ENCODE measurements around the gene PTRH1.
A peak's percentile ranks its signal among the peaks of the same experiment; 100 is the strongest.

Gene PTRH1

DNA sequence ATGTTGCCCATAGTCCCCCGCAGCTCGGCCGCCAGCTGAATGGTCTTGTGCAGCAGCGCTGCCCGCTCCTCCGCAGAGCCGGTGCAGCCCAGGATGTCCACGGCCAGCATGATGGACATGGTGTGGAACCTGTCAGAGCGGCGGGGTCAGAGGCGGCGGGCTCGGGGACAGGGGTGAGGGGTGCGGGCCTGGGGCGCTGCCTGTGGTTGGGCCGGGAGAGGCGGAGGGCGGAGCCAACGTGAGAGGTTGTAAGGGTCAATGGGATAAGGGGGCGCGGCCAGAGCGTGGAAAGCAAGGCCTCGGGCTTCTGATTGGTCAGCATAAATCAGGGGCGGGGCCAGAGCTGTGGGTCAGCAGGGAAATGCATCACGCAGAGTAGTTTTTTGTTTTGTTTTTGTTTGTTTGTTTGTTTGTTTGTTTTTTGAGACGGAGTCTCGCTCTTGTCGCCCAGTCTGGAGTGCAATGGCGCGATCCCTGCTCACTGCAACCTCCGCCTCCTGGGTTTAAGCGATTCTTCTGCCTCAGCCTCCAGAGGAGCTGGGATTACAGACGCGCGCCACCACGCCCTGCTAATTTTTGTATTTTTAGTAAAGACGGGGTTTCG is 26.5 kb upstream of the PTRH1 start:
- peak; percentile 43 for DNase-seq (ENCODE audit: low spot score)

DNA sequence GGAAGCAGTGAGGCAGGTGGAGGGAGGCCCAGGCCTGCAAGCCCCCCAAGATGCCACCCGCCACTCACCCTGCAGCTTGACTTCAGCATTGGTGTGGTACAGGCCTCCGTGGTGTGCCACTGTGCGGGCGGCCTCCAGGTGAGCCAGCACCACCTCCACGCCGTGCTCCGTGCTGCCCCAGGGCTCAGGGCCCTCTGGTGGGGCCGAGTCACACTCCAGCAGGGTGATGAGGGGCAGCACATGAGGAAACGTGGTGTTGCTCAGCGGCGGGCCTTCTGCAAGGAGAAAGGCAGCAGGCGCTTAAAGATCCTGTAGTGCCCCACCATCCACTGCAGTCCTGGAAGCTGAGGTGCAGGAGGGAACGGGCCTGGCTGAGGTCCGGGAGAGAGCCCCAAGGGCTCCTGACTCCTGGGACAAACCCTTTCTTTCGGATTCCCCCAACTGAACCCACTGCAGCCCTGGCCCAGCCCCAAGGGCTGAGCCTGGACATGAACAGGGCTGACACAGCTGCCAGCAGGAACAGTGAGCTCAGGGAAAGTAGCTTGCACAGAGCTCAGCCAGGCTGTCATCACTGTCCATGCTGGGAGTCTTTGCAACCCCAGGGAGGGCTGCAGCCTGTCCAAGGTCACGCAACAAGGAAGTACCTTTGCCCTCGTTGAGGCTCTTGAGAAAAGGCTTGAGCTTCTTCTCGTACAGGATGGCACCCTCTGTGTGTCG is 24.3 kb upstream of the PTRH1 start:
- DNase-seq (ENCODE audit: low spot score): no peak

DNA sequence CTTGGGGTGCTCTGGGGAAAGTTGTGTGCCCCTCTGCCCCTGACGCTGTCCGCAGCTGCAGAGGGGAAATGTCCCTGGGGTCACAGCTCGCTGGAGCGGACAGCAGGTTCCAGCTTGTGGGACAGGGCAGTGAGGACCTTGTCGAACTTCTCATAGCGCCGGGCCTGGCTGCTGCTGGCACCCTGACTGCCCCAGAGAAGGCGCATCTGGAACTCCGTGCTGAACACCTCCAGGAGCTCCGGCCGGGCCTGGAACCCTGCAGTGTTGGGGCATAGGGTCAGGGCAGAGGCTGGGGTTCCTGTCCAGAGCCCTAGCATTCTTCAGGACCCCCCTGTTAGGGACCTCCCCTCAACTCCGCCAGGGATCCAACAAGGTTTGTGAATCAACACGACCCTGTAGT is 23.2 kb upstream of the PTRH1 start:
- no peak for DNase-seq (ENCODE audit: low spot score)

DNA sequence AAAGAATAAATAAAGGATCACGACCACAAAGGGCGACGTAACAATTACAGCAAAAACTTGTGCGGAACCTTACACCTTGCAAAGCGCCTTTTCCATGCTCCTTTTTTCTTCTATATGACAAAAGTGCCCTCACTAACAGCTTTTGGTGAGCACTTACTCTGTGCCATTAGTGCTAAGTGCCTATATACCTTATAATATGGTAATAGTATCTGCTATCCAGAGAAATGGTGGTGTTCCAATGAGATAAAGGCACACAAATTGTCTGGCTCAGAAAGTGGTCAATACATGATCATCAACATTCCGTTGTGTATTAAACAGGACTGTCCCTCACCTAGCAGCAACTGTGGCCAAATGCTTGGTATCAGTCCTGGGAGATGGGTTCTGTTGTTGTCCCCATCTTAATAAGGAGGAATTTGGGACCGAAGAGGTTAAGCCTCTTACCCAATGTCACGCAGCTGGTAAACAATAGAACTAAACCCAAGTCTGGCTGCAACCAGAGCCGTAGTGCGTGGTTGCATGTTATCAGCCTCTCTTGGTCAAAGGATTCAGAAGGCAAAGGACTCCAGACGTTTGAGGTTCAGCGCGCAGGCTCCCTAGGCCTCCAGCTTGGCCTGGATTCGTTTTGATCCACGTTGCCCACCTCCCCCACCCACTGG is 20.2 kb upstream of the PTRH1 start:
- DNase-seq (ENCODE audit: low spot score): no peak

DNA sequence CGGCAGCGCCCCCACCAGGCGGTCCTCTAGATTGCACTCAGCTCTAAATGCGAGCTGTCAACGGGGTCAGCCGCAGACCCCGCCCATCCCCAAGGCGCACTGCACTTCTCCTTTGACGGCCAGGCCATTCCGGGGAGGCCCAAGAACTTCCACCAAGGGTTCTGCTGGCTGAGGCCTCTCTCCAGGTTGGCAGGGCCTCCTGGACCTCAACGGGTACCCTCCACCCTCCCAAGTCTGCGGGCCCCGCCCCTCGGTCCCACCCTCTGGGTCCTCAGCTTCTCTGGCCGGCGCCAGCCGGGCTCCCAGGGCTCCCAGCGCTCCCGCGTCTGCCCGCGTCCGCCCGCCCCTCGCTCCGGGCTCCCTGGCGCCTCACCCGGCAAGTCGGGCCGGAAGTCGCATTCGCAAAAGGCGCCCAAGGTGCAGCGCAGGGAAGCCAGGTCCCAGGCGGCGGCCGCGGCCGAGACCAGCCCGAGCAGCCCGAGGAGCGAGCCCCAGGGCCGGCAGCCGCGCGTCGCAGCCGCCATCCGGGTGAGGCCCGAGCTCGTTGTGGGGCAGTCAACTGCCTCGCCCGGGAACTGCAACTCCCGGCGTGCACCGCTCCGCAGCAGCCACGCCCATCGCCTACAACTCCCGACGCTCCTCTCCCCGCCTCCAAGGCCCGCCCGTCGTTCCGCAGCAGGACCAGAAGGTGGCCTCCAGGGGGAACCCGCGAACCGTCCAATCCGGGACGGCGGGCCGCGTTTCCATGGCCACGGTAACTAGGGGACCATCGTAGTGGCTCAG is 19.5 kb upstream of the PTRH1 start, which contains the start of gene TOR2A:
TOR2A (minus strand) TSS at position 548 of the 783 bp plus-strand sequence; CDS start at position 524, 24 bp downstream.
- peak; percentile 97 for DNase-seq (ENCODE audit: low spot score)

DNA sequence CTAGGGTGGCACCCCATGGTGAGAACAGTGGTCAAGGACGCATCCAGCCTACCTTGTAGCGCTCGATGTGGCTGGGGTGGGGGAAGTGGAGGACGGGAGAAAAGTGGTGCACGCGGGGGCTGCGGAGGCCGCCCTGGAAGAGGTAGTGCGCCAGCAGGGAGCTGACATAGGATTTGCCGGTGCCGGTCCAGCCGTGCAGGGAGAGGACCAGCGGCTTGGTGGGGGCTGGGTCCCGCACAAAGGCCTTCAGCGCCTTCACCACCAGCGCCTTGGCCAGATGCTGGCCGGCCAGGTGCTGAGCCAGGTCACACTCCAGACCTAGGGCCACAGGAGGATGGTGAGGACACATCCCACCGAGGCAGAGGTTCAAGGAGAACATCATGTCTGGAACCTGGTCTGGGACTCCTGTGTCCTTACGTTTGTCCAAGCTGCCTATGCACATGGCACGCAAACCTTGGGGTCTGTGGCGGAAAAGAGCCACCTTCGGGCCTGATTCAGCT is 18.8 kb upstream of the PTRH1 start:
- DNase-seq (ENCODE audit: low spot score): no peak

DNA sequence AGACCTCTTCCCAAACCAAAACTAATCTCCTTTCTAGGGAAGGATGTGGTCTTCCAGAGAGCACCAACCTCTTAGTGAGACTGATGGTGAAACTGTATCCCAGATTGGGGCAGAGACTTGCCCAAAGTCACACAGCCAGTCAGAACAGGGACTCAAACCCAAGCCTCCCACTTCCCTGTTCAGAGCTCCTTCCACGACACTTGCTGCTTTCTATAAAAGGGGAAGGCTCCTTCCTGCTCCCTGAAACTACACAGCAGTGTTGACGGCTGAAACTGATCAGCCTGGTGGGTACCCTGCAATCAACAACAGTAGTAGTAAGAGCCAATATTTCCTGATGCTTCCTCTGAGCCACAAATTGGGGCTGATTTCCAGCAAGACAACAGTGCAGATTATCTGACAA is 18.2 kb upstream of the PTRH1 start:
- DNase-seq (ENCODE audit: low spot score): no peak

DNA sequence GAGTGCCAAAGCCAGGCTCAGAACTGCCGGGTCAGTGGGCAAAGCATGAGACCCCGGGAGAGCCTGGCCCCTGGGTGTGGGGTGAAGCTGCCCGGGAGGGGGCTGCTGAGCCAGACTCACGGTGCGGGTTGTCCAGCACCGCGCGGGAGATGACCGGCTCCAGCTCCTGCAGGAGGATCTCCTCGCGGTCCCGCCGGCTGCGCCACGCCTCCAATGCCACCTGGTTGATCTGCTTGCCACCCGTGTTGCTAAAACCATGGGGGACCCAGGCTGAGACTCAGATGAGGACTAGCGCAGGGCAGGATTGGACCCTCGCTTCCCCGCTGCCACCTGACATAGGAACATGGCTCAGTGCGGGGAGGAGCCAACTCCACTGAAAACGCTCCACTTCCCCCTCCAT is 17.0 kb upstream of the PTRH1 start:
- DNase-seq (ENCODE audit: low spot score): no peak

DNA sequence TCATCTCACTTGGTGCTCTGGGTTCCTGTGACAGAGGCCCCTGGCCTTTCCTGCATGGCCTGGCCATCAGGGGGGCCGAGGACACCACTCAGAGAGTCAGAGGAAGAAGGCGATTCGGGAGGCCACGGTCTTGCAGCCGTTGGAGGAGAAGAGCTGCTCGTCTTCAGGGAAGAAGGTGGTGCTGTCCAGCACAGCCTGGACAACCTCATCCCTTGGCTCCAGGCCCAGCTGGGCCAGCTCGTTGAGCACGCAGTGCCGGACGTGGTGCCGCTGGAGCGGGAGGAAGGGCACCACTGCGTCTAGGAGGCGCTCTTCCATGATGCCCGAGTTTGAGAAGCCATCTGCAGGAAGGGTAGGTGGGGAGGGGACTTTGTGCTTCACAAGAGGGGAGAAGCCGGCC is 16.5 kb upstream of the PTRH1 start:
- DNase-seq (ENCODE audit: low spot score): no peak

DNA sequence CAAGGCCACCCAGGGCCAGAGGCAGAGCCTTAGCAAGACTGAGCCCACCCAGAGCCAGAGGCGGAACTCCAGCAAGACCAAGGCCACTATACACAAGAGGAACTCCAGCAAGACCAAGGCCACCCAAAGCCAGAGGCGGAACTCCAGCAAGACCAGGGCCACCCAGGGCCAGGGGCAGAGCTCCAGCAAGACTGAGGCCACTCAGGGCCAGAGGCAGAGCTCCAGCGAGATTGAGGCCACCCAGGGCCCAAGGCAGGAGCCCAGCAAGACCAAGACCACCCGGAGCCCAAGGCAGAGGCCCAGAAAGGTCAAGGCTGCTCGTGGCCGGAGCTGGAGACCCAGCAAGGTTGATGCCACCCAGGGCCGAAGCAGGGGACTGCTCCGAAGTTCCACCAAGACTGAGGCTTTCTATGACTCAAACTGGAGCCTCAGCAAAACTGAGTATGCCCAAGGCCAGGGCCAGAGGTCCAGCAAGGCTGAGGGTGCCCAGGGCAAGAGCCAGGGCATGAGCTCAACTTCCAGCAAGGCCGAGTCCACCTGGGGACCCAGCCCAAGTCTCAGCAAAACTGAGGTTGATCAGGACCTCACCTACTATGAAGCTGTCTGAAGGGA is 15.4 kb upstream of the PTRH1 start:
- DNase-seq (ENCODE audit: low spot score): no peak

DNA sequence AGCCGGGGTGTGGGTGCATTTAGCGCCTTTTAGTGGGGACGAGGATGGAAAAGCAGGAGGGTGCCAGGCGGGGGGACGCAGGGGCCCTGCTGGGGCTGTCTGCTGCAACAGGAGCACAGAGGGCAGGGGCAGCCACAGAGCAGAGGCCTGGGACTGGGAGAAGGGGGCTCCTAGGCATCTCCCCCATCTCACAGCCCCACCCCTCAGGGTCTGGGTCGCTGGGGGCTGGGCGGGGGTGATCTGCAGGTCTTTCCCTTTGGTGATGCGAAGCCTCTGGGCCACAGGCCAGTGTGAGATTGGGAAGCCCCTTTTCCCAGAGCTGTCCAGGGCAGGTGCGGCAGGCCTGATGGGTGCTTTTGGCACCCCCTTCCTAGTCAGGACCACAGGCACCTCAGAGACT is 14.8 kb upstream of the PTRH1 start:
- DNase-seq (ENCODE audit: low spot score): no peak

DNA sequence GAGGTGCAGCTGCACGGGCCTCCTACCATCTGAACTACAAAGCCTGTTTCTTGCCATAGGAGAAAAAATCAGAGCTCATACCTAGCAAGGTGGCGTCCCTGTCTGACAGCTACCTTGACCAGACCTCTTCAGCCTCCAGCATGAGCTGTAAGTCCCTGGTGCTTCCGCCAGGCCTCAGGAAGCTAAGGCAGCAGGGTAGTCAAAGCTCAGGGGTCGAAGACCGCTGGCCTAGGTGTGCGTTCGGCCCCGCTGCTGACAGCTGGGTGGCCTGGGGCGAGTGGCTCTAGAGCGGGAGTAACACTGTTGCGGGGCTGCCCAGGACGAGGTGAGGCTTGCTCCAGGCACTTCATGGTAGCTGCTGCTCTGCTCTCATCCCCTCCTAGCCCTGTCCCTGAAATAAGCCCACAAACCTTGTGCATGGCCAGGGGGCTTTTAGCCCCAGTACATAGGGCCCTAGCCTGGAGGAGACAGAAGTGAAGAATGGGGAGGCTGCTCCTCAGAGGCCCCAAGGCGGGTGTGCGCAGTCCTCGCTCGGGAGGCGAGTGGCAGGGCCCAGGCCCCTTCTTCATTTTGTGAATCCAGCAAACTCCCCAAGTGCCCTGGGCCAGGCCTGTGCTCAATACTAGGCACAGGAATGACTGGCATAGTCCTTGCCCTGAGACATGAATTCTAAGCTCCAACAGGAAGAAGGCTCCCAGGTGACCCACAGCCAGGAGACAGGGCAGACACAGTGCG is 14.2 kb upstream of the PTRH1 start:
- DNase-seq (ENCODE audit: low spot score): no peak

DNA sequence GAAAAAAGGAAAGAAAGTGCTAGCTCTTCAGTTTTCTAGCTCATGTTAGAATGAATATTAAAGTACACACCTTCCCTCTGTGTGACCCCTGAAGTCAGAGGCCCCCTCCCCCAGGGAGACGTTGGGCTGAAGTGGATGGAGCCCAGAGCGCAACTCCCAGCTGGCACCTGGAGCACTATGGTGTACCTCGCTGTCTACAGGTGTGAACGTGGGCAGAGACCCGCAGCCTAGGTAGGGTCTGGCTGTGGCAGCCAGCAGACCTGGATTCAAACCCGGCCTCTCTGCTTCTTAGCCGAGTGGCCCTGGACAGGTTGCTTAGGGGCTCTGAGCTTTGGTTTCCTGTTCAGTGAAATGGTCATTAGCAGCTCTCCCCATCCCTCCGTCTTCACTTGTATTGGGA is 13.3 kb upstream of the PTRH1 start:
- no peak for DNase-seq (ENCODE audit: low spot score)

DNA sequence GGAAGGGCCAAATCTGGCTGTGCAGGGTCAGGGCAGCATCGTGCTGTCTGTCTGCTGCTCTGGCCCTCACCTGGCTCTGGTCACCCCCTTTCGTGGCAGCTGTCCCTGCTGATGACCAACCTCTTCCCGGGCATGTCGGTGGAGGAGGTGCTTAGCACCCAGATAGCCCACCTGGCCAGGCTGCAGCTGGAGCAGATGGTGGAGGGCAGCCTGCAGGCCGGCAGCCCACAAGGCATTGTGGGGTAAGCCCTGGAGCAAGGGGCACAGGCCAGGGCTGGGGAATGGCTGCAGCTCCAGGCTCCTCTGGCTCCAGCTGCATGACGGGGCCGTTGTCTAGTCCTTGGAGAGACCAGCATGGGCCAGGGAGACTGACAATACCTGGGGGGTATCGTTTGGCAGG is 11.4 kb upstream of the PTRH1 start:
- no peak for DNase-seq (ENCODE audit: low spot score)

DNA sequence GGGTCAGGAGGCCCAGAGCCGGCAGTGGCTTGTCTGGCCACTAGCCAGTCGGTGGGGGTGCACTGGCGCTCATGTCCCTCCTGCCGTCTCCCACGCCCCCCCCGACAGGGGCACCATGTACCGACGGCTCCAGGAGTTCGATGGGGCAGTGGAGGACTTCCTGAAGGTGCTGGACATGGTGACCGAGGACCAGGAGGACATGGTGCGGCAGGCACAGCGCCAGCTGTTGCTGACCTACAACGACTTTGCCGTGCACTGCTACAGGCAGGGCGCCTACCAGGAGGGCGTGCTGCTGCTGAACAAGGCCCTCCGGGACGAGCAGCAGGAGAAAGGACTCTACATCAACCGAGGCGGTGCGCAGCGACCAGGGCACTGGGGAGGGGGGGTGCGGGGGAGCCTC is 8.5 kb upstream of the PTRH1 start:
- DNase-seq (ENCODE audit: low spot score): no peak

DNA sequence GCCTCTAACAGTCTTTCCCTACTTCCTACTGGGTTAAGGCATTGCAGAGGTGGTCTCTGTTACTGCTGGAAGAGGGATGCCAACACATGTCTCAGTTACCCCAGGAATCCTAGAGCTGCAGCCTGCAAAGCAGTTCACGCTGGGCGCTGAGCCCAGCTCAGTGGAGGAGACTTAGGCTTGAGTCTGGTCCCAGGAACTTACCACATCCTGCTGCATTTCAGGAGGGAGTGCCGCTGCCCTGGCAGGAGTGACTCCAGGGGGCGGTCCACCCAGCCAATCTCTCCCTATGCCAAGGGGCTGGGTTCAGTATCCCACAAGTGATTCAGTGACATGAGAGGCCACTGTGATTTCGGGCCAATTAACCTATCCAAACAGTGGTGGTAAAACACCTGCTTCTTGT is 8.0 kb upstream of the PTRH1 start:
- peak; percentile 34 for DNase-seq (ENCODE audit: low spot score)

DNA sequence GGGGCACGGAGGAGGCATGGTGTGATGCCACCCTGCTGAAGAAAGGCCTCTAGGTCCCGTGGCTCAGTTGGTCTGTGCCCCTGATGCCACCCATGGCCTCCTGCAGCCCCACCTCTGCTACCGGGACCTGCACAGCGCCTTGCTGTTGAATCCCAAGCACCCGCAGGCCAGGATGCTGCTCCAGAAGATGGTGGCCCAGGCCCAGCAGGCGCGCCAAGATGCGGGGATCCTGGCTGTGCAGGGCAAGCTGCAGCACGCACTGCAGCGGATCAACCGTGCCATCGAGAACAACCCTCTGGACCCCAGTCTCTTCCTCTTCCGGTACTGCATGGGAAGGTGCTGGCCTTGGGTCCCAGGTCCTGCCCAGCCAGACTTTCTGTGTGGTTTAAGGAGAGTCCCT is 7.5 kb upstream of the PTRH1 start:
- DNase-seq (ENCODE audit: low spot score): no peak

DNA sequence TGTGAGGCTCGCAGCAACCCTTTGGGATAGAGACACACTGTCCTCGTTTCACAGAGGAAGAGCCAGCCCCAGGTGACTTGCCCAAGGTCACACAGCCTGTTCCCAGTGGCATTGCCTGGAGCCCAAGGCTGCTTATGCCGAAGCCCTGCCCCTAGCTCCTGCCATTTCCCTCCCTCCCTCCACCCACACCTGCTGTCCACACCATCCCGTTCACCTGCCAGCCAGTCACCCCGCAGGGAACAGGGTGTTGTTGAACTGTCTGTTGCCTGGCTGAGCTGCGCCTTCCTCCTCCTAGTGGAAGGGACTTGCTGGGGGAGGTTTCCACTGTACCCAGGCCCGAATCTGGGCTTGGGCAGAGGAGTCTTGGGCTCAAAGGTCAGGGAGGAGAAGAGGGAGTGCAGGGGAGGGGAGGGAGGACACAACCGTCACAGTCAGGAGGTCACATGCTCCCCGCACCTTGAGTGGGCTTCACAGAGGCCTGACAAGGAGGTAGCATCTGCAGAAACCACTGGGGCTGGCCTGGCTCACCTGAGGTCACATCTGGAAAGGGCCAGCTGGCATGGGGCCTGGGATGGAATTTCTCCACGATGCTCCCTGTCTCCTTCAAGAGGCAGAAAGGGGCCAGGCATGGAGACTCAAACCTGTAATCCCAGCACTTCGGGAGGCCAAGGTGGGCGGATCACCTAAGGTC is 6.7 kb upstream of the PTRH1 start:
- no peak for DNase-seq (ENCODE audit: low spot score)

DNA sequence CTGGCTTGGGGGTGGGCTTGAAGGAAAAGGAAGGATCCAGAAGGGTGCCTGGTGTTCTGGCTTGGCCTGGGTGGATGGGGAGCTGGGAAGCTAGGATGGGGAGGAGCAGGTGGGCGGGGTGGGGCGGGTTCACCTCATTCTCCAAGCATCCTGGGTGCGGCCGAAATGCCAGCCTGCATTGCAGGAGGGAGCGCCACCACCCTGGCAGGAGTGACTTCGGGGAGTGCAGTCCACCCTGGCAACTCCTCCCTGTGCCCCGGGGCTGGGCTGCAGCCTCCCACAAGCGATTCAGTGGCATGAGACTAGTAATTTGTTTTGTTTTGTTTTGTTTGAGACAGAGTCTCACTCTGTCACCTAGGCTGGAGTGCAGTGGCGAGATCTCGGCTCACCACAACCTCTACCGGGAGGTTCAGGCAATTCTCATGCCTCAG is 5.9 kb upstream of the PTRH1 start:
- peak; percentile 44 for DNase-seq (ENCODE audit: low spot score)

DNA sequence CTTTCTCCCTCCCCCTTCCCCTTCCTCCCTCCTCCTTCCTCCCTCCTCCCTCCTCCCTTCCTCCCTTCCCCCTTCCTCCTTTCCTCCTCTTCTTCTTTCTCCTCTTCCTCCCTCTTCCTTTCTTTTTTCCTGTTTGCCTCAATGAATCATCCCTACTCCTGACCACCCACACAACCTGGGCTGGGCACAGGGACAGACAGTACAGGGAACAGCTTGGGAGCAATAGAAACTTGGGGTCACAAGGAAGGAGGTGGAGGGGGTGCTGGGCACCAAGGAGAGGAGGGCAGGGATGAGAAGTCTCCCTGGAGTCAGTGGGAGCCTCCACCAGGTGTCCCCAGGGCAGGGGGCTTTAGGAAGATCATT is 5.4 kb upstream of the PTRH1 start:
- DNase-seq (ENCODE audit: low spot score): no peak
